D341Med (cell line): ENCODE measurements around the gene VPS29.

ENCODE experiments used
- DNase-seq: peaks from one replicate; pipeline ENCODE4 v3.0.0; 2012; ENCODE audit warnings: low spot score

The VPS29 gene

GRCh38 chr12:110444455-110444854 lies 57.5 kb downstream of the VPS29 start:
- no peak for DNase-seq
